AG10803 (cell line): ENCODE data around the gene SOSTDC1.
"Not testable (repeated sequence)": the region's sequence is repeated elsewhere in the genome, so short reads cannot be mapped to it uniquely, and the experiment has no call there.

Experiments
- DNase-seq: peaks from one replicate; pipeline ENCODE4 v3.0.0; 2010; ENCODE audit warnings: low read depth
- H3K4me3 ChIP-seq: 2 replicates; pipeline ENCODE4 v1.5.1; 2011; ENCODE audit warnings: mild to moderate bottlenecking, low read length, control low read depth
- TF ChIP-seq, protein P1 (sequence below): conservative IDR thresholded peaks from 2 replicates; pipeline ENCODE4 v1.5.1; 2011; ENCODE audit warnings: mild to moderate bottlenecking, low read length, control low read depth, inconsistent platforms

SOSTDC1 gene

DNA sequence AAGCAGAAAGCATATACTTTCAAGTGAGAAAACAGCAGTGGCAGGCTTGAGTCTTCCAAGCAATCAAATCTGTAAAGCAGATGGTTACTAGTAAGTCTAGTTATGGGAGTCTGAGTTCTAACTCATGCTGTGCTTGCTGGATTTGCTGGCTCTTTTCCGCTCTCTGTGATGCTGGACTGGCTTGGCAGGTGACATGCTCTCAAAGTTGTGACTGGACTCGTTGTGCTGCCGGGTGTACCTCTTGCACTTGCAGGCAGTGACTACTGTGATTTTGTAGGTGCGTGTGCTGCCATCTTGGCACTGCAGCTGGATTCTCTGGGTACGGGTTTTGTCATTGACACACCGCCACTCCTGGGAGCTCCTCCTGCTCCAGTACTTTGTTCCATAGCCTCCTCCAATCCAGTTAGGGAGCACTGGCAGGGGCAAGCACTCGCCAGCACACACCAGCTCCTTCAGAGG, 3.1 kb downstream of the SOSTDC1 start:
- TF ChIP-seq, protein P1, sequence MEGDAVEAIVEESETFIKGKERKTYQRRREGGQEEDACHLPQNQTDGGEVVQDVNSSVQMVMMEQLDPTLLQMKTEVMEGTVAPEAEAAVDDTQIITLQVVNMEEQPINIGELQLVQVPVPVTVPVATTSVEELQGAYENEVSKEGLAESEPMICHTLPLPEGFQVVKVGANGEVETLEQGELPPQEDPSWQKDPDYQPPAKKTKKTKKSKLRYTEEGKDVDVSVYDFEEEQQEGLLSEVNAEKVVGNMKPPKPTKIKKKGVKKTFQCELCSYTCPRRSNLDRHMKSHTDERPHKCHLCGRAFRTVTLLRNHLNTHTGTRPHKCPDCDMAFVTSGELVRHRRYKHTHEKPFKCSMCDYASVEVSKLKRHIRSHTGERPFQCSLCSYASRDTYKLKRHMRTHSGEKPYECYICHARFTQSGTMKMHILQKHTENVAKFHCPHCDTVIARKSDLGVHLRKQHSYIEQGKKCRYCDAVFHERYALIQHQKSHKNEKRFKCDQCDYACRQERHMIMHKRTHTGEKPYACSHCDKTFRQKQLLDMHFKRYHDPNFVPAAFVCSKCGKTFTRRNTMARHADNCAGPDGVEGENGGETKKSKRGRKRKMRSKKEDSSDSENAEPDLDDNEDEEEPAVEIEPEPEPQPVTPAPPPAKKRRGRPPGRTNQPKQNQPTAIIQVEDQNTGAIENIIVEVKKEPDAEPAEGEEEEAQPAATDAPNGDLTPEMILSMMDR = no peak
- DNase-seq = no peak
- no peak overlapping the region for H3K4me3 ChIP-seq

DNA sequence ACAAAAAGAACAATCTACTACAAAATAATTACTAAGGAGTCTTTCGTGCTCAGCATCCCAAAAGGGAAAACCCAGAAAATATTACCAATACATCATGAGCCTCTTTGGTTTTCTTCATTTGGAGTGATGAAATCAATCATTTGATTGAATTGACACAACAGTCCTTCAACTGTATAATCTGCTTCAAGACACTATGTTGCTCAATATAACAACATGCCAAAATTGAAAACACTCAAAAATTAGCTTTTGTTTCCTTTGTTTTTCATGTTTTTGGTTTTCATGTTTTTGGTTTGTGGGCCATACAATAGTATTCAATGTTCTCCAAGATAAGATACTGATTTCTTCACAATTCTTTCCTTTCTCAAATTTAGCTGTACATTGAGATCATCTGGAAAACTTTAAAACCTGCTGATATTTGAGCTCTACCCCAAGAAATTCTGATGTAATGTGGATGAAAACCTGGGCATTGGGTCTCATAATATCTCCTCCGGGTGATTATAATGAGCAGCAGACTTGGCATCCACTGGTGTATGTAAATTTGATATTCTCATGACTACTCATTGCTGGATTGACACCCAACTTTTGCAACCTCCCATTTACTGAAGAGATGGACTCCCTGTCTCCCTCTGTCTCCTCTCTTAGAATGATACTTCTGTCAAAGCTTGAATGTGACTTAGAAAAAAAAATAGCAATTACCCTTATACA, 4.6 kb downstream of the SOSTDC1 start:
- TF ChIP-seq, protein P1 = no peak
- no peak for DNase-seq
- H3K4me3 ChIP-seq = no peak overlapping the region

DNA sequence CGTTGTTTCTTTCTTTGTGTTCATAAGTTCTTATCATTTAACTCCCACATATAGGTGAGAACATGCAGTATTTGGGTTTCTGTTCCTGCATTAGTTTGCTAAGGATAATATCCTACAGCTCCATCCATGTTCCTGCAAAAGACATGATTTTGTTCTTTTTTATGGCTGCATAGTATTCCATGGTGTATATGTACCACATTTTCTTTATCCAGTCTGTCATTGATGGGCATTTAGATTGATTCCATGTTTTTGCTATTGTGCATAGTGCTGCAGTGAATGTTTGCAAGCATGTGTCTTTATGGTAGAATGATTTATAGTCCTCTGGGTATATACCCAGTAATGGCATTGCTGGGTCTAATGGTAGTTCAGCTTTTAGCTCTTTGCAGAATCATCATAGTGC, 9.2 kb downstream of the SOSTDC1 start:
- not testable (repeated sequence) for H3K4me3 ChIP-seq, DNase-seq

DNA sequence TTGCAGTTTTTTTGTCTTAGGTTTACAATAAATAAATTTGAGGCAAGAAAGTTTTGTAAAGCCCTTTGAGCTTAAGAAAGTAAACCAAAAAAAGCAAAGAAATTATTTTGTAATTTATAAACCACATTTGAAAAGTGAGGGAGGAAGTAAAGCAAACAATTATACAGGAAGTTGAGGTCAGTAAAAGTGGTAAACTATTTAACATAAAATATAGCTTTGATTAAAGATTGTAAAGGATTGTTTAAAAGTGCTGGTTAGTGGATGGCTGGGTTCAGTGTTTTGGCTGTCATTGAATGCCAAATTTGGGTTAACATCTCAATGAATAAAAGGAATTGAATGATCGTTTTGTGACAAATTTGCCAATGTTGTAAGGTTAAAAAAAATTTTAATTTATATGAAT, 9.9 kb downstream of the SOSTDC1 start:
- TF ChIP-seq, protein P1 = no peak
- no peak for DNase-seq
- no peak overlapping the region for H3K4me3 ChIP-seq

DNA sequence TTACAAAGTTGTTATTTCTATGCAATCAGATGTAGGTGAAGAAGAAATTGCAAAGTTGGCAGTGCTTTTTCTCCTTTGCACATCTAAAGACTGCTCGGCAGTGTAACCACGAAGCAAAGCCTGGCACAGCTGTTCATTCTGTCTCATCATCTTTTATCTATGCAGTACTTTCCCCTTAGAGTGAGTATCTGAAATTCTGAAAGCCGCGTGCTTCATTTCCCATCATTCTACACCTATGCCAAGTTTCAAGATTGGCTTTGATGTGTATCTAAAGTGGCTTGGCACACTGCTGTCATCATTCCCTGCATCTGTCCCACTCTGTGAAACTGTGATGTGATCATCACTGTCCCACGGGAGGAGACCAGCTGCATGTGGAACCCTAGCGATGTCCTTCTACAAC, 15.2 kb downstream of the SOSTDC1 start:
- no peak for DNase-seq
- H3K4me3 ChIP-seq = no peak overlapping the region
- TF ChIP-seq, protein P1 = no peak

DNA sequence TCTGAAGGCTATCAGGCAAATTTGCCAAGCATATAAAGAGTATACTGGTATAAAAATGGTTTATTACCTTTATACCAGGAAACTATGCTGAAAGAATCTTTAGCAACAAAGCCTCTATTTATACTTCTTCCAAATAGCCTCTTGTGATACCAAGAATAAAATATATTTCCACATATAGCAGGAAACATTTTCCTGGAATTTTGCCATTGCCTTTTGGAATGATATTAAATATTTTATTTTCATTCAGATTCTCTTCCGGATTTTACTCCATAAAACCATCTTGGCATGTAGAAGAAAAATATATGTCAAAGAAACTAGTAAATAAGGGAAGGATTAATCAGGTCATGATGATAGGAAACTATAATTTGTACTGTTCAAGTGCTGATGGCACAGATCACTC, 17.7 kb downstream of the SOSTDC1 start:
- TF ChIP-seq, protein P1 = no peak
- DNase-seq = no peak
- H3K4me3 ChIP-seq = no peak overlapping the region

DNA sequence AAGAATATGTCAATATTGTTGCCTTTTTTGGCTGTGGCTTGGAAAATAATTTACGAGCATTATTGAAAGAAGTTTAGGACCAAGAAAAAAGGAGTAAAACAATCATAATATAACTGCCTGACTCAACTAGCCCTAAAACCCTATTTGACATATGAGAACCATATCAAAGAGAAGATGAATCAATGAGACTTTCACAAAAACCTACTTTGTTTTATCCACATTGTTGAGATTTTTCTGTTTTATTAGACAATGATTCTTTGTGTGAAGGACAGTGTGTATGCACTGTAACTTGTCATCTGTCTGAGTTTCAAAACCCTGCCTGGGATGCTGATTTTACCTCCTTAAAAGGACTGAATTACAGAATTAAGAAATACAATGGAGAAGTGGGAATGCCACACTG, 19.0 kb downstream of the SOSTDC1 start:
- no peak for DNase-seq
- TF ChIP-seq, protein P1 = no peak
- no peak overlapping the region for H3K4me3 ChIP-seq

DNA sequence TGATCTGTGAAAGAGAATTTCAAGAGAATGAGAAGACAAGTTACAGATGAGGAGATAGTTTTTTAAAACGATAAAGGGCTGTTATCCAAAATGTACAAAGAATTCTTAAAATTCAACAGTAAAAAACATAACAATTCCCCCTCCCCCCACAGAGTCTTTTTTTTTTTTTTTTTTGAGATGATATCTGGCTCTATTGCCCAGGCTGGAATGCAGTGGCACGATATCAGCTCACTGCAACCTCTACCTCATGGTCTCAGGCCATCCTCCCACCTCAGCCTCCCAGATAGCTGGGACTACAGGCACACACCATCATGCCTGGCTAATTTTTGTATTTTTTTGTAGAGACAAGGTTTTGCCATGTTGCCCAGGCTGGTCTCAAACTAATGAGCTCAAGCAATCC, 21.7 kb downstream of the SOSTDC1 start:
- H3K4me3 ChIP-seq, DNase-seq: not testable (repeated sequence)
